Stimulated activated CD4-positive, alpha-beta T cell treated with anti-CD3 and anti-CD28 coated beads, Interleukin-1b, Interleukin-23, amount 100 ng/mL, for 4 hours (primary cell): ENCODE results near the gene CFAP90.
A peak's percentile ranks its signal among the peaks of the same experiment; 100 is the strongest.

Source experiments
- DNase-seq, 2 donors: peaks; one replicate each; pipeline ENCODE4 v3.0.0-alpha.2; 2020; ENCODE audit warnings: low read depth in 2 of 2

The CFAP90 gene

DNA sequence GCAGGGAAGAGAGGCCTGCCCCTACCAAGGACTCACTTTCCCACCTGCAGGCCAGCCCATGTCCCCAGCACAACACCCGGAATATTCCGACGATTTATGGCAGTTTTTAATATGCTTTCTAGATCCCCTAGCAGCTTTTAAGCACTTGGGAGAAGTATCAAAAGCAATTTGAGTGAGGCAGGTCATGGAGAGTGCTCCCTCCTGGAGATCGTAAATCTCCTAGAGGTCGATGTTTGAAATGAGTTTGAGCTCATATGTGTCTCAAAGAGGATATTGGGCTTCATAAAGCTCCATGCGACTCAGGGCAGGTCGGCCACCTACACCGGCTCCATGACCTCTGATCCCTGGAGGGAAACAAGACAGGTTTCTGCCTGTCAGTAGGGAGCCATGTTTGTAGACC is 27.3 kb downstream of the CFAP90 start:
- DNase-seq = no peak

- DNase-seq = no peak
Observed at GRCh38 chr5:7822449-7822848, 28.5 kb downstream of the CFAP90 start.

GRCh38 chr5:7816535-7816901 is 34.4 kb downstream of the CFAP90 start:
- DNase-seq = no peak

GRCh38 chr5:7815892-7816534 is 34.9 kb downstream of the CFAP90 start:
- peak; percentile 36 to 59 for DNase-seq

- DNase-seq = no peak
Observed at GRCh38 chr5:7814816-7815215, 36.1 kb downstream of the CFAP90 start.

GRCh38 chr5:7813576-7813975 is 37.4 kb downstream of the CFAP90 start:
- DNase-seq = no peak

DNA sequence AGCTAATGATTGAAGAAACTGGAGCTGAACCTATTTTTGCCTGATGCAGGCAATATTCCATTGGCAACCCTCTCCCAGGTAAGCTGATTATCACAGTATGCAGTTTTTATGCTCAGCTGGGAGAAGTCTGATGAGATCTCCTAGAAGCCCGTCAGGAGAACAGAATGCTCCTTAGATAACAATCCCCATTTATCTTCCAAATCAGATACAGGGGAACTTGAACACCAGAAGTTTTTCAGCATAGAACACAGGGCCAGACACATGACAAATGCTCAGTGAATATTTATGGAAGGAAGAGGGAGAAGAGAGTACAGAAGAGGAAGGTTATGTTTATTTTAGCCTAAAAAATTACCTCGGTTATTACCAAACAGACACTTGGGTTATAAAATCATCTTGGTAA is 37.9 kb downstream of the CFAP90 start:
- no peak for DNase-seq

DNA sequence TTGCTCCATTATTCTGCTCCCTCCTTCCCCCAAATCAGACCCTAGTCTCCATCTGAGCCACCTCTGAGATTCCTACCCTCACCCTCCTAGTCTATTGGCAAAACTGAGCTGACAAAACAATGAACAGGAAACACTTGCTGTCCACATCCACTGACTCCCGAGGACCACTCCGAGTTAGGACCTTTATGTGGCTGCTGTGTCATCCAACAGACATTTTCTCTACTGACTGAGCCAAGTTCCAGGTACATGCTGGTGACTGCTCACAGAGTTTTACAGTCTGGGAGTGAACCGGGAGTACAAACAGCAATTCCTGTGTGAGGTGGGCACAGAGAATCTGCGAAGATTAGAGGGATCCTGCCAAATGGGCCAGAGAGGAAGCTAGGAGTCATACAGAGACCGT is 39.2 kb downstream of the CFAP90 start:
- DNase-seq = no peak

GRCh38 chr5:7808998-7809397 is 41.9 kb downstream of the CFAP90 start:
- DNase-seq = no peak

DNA sequence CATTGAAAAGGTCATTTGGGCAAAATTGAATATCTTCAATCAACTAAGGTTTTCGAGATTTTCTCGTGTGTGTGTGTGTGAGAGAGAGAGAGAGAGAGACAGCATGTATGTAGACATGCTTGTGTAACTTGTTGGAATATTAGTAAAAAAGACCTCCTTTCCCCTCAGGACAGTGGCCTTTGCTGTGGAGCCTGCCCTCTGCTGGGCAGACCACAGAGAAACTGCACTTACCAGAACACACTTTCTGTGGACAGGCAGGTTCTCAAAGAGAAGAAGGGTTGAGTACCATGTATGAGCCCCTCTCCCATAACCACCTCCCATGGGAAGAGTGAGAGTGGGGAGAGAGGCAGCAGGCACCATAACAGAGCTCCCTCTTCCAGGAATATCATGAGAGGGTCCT is 45.6 kb downstream of the CFAP90 start:
- no peak for DNase-seq

GRCh38 chr5:7803937-7804336 is 47.0 kb downstream of the CFAP90 start:
- no peak for DNase-seq

- no peak for DNase-seq
Observed at GRCh38 chr5:7802855-7803254, 48.1 kb downstream of the CFAP90 start.

DNA sequence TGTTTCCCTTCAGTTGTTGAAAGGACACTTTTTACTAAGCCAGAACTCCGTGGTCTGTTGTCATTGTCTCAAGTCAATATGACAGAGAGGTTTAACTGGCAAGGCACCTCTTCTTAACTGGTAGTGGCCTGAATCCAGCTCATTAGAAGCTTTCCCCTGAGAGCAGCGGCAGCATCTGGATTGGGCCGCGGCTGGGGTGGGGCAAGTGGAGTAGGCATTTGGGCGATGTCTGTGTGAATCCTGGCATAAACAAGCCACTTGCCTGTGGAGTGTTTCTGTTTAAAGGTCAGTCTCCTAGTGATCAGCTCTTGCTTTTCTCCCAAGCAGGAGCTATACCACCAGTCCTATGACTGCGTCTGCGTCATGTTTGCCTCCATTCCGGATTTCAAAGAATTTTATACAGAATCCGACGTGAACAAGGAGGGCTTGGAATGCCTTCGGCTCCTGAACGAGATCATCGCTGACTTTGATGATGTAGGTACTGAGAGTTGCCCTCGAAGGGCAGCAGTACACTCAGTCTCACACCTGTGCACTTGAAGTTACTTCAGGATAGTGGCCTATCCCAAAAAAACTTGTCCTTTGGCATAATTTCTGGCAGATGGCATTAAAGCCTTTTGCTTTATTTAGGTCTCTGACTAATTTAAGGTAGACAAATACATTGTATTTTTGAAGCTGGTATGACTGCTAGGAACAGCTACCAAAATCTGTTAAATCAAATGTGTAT is 48.9 kb downstream of the CFAP90 start:
- no peak for DNase-seq

GRCh38 chr5:7795306-7795705 is 55.6 kb downstream of the CFAP90 start:
- no peak for DNase-seq

GRCh38 chr5:7794823-7795222 is 56.1 kb downstream of the CFAP90 start:
- no peak for DNase-seq

GRCh38 chr5:7794311-7794710 is 56.6 kb downstream of the CFAP90 start:
- no peak for DNase-seq

DNA sequence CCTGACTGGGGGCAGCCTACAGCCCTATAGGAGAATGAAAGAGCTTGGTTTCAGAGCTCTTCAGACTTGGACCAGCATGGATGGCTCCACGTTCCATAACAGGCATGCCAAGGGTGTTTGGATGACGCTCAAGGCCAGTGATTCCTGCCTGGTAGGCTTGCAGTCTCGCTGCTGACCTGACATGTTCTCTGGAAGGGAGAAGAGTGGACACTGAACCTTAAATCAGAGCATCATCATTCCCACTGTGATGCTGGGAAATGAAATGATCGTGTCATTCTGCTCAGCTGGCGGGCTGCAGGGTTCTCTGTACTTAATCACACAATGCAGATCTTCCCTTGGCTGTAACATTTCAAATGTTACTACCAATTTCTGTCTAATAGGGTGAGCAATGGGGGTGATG is 57.0 kb downstream of the CFAP90 start:
- DNase-seq = no peak

- DNase-seq = no peak
Observed at GRCh38 chr5:7789567-7789966, 61.4 kb downstream of the CFAP90 start.

DNA sequence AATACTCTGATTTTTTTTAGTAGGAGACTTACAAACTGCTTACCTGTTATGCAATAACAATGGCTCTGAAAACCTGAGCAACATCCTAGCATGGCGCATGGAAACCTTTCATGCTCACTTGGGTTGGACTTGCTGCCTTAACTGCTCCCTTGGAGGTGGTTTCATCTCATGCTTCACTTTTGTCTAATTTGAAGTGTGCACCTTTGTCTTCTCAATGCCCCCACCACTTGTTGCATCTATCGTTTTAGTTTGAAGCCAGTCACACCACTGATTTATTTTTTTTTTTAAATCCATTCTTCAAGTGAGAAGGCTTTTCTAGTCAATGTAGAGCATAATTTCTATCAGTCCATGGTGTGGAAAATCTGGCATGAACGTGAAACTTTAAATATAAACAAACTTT is 63.2 kb downstream of the CFAP90 start:
- no peak for DNase-seq

DNA sequence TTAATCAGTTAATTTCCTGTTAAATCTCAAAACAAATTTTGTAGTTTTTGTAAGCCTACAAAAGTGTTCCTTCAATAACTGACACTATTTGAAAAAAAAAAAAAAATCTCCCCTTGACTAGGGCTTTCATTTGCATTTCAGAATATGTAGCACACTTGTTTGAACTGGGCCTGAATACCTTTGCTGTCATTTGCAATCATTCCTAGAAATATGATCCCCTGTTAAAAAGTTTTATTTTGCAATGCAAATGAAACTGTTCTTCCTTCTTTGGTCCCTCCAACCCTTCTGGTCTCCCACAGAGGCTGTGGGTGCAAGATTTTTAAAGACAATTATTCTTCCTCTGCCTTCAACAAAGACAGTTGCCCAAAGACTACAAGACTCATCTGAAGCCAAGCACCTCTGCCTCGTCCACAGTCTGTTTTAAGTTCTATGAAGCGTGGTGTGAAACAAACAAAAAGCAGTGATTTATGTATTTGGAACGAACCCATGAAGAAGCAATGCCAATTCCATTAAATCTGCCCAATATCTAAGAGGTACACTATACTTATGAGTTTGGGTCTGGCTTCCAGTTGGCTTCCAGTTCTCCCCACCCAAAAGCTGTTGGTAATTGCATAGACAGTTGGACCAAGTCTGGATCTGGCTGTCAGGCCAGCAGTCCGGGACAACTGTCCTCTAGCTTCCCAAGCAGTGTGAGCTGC is 66.1 kb downstream of the CFAP90 start:
- DNase-seq = no peak

DNA sequence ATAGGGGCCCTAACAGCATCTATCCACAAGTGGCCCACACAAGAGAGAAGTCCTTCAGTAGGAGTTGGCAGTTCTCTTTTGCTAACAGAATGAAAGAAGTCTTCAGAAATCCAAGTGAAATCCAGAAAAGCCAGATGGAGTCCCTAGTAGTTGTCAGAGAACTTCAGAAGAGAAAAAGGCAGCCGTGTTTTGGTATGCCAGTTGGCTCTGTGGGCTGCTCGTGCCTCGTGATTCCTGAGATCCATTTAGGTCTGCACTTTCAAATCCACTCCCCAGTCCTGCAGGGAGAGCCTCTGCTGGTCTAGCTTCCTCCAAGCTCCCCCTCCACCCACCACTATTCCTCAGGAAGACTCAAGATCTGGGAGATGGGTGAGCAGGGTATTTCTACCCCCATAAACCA is 69.0 kb downstream of the CFAP90 start:
- no peak for DNase-seq
